Stromal cell of bone marrow (primary cell): ENCODE measurements around the gene ZBTB3.
"Not testable (repeated sequence)": the region's sequence is repeated elsewhere in the genome, so short reads cannot be mapped to it uniquely, and the experiment has no call there.

Source experiments
- DNase-seq: peaks from one replicate; pipeline ENCODE4 v3.0.0-alpha.2; 2012; ENCODE audit warnings: low read depth

Gene ZBTB3

DNA sequence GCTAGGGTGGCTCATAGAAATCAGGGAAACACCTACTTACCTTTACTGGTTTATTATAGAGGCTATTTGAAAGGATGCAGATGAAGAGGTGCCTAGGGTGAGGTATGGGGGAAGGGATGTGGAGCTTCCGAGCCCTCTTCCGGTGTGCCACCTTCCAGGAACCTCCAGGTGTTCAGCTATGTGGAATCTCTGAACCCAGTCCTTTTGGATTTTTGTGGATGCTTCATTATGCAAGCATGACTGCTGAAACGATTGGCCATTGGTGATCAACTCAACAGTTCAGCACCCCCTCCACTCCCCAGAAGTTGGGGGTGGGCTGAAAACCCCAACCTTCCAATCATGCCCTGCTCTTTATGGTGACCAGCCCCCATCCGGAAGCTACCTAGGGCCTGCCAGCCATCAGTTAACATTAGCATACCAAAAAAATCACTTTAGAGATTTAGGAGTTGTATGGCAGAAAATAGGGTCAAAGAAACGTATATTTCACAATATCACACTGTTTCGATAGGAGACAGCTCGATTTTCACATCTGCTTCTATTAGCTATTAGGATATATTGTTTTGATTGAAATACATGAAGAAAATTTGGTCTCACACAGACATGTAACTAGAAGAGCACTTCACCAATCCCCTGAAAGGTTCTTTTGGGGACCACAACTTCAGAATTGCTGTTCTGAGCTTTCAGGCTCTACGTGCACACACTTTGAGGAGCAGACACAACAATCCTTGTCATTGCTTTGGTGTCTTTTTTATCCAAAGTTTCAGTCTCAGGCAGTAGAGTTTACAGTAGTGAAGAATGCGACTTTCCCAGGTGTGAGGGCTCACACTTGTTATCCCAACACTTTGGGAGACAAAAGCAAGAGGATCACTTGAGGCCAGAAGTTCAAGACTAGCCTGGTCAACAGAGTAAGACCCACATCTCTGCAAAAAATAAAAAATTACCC, 4.2 kb upstream of the ZBTB3 start:
- no peak for DNase-seq

DNA sequence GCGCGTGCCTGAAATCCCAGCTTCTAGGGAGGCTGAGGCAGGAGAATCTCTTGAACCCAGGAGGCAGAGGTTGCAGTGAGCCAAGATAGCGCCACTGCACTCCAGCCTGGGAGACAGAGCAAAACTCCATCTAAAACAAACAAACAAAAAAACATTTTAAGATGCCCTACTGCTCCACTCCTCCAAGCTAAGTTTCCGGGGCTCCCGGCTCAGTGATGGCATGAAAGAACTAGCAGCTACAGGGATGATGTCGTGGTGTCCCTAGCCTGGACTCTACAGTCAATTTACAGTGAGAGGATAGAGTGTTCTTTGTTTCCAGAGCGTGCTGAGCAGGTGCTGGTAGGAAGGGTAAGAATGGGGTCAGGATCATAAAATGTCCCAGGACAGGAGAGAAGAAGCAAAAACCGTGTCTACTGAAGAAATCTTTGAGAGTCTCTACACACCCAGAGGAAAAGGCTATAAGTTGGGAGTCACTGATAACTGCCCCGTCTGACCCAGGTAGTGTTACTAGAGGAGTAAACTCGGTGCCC, 1.2 kb upstream of the ZBTB3 start:
- no peak for DNase-seq

DNA sequence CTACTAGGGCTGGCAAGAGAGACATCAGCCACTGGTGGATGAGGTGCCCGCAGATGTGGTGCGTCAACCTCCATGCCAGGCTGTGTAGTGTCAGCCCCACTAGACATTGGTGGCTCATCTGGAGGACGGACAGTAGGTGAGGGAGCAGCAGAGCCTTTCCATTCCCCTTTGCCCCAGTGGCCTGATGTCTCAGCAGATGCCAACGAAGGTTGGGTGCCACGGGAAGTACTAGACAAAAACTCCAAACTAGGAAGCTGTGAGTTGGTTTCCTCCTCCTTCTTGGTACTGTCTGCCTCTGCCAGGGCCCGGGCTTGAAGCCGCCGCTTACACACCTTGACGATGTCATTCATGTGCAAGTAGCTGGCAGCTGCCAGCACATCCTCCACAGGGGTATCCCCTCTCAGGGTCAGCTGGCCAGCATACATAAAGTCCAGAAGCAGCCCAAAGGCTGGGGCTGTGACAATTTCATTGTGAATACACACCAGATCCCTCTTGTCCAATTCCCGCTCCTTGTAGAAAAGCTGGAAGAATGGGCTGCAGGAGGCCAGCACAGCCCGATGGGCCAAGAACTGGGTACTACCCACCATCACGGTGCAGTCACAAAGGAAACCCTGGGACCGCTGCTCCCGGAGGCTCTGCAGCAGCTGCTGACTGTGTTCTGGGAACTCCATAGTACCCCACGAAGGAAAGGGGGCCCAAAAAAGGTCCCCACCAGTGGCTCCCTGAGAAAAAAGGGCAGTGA, 795 bp downstream of the ZBTB3 start:
- no peak for DNase-seq

DNA sequence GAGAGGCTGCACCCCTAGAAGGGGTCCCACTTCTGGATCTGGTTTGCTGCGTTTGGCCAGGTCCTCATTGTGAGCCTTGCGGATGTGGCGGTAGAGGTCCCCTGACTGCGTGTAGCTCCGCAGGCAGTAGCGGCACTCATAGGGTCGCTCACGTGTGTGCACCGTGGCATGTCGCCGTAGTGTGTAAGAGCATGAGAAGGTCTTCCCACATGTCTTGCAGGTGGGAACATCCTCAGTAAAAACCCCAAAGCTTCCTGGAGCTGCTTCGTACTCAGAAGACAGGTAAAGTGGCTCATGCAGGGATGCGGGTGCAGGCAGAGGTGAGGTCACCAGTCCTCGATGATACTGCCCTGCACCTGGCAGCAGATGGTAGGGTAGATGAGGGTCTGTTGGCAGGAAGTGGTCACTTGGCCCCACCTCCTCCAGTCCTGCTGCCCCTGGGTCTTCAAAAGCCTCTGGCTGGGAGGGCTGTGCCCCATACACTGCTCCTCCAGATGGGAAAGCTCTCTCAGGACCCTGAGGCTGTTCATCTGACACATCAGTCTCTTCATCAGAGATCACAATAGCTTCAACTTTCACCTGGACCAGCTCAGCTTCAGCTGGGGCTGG, 1.7 kb downstream of the ZBTB3 start:
- DNase-seq: no peak

DNA sequence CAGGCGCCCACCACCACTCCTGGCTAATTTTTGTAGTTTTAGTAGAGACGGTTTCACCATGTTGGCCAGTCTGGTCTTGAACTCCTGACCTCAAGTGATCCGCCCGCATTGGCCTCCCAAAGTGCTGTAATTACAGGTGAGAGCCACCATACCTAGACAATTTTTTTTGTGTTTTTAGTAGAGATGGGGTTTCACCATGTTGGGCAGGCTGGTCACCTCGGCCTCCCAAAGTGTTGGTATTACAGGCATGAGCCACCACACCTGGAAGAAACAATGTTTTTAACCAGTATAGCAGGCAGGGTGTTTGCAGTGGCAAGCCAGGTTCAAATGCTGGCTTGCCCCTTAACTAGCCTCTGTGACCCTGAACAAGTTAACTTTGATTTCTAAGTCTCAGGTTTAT, 4.0 kb downstream of the ZBTB3 start:
- not testable (repeated sequence) for DNase-seq

DNA sequence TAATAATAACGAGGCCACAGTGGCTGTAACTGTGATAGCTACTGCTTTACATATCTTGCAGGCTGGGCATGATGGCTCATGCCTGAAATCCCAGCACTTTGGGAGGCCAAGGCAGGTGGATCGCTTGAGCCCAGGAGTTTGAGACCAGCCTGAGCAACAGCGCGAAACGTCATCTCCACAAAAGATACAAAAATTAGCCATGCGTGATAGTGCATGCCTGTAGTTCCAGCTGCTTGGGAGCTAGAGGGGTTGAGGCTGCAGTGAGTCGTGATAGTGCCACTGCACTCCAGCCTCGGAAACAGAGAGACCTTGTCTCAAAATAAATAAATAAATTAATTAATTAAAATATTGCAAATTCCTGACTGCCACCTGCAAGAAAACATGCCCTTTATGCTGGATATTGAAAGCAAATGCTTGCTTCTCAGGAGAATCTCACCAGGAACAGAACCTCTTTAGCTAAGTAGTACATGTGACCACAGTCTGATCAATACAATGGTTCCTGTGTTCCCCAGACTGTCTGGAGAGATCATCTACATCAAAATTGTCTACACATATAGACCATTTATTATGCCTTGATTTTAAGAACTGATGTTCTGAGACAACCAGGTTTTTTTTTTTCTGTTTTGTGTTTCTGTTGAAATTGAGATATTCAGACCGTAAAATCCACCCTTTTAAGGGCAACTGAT, 6.3 kb downstream of the ZBTB3 start:
- DNase-seq: no peak

DNA sequence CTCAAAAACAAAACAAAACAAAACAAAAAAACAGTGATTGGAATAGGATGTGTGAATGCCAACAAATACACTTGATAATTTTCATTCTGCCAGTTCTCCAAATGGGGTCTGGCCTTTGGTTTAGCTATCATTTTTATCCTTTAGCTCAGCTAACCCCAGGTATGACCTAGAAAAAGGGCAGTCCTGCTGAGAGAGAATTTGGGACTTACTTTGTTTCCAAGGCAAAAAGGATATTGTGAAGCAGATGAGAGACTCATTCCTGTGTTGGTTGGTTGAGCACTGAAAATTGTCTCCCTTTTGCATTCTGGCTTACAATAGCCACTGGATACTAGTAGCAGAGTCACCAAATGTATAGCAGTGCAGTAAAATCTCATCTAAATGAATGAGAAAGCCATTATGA, 16.8 kb downstream of the ZBTB3 start:
- no peak for DNase-seq

DNA sequence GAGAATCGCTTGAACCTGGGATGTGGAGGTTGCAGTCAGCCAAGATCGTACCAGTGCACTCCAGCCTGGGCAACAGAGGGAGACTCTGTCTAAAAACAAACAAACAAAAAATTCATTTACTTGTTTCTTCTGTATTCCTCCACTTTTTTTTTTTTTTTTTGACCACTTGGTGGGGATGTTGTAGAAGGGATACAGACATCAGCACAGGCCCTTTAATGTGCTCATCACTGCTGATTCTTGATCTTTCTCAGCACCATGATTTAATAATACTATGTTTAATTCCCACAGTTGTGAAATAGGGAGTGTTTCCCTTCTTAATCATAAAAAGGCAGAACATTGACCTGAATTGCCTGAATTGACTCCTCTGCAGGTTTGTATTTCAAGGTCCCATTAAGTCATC, 21.1 kb downstream of the ZBTB3 start:
- DNase-seq: no peak

DNA sequence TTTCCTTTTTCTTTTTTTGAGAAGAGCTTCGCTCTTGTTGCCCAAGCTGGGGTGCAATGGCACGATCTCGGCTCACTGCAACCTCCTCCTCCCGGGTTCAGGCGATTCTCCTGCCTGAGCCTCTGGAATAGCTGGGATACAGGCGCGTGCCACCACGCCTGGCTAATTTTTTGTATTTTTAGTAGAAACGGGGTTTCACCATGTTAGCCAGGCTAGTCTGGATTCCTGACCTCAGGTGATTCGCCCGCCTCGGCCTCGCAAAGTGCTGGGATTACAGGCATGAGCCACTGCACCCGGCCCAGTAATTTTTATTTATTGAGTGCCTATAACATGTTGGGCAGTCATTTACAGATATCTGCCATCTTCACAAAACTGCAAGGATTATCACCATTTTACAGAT, 23.9 kb downstream of the ZBTB3 start:
- DNase-seq: not testable (repeated sequence)

DNA sequence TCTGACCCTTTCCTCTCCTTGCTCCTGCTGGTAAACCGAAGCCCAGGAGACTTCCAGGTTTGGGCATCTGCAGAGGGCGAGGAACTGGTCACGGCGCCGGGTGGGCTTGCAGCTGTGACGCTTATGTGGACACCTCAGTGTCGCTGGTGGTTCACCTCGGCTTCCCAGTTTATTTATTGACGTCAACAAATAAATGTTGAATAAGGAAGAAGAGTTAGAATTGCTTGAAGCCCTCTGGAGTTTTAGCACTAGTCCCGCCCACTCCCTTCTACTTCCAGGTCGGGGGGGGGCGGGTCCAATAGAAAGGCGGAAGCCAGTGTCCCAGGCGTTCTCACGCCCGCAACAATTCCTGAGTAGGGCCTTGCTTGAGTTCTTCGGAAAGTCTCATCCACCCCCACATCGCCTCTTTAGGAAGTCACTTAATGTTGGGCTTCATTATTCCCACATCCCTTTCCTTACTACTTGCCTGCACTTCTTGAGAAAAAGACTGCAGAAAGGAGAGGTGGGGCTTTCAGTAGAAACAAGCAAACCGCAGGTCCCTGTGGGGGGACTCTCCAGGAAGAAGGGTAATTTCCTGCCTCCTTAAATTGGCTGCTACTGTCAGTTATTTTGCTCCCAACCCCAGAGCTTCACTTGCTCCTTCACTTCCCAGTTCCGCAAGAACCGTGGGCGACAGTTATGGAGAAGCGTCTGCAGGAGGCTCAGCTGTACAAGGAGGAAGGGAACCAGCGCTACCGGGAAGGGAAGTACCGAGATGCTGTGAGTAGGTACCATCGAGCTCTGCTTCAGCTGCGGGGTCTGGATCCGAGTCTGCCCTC, 25.6 kb downstream of the ZBTB3 start, which contains the start of gene TTC9C:
Gene TTC9C, plus strand, starts transcription at position 316 of the 818 bp plus-strand sequence. Its CDS starts 363 bp downstream, at position 679.
- DNase-seq: peak; percentile 85

DNA sequence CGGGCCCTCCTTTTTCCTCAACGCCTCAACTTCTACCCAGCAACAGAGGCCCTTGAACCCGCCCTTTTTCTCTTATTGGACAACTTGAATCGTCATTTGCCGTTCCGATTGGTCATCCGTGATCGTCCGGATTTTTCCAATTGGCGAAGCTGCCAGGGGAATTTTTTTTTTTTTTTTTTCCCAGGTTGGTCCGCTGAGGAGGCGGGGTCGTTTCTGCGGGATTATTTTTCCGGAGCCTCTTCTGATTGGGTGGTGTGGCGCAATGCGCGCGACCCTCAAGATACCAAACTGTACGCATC, 26.1 kb downstream of the ZBTB3 start:
- peak; percentile 97 for DNase-seq

DNA sequence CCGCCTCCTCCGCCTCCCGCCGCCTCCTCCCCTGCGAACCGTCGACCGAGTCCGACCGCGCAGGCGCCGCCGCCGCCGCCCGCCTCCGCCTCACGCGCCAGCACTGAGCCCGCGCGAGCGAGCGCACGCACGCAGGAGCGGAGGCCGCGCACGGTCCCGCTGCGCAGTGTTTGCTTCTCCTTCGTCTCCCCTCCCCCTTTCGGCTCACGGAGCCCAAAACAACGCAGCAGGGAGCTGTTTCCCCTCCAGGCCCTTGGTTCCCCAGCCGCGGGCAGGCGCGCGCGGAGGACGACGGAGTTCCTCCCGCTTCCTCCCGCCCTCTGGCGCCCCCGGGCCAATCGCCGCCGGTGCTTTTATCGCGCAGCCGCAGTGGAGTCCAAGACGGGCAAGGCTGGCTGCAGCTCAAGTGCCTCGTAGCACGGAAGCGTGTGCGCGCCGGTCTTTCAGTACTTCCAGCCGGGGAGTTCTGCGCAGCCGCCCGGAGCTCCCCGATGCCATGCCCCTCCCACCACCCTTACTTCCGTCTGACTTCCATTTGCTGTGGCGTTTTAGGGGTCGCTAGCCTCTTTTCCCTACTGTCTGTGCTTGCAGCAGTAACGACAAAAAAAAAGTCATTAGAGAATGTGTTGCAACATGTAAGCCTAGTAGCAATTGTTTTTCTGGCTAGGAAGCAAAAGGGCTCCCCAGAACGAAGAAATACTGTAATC, 26.6 kb downstream of the ZBTB3 start, which contains the start of gene HNRNPUL2:
Gene HNRNPUL2, minus strand, starts transcription at position 293 of the 707 bp plus-strand sequence. CDS start 301 bp downstream, outside the sequence.
- peak; percentile 97 for DNase-seq

DNA sequence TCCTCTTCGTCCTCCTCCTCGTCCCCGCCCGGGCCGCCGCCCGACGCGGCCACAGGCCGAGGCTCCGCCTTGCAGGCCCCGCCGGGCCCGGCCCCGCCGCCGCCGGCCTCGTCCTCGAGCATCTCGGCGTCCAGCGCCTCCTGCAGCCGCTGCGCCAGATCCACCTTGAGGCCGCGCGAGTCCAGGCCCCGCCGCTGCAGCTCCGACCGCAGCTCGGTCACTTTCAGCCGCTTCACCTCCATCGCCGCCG, 27.1 kb downstream of the ZBTB3 start:
- no peak for DNase-seq

DNA sequence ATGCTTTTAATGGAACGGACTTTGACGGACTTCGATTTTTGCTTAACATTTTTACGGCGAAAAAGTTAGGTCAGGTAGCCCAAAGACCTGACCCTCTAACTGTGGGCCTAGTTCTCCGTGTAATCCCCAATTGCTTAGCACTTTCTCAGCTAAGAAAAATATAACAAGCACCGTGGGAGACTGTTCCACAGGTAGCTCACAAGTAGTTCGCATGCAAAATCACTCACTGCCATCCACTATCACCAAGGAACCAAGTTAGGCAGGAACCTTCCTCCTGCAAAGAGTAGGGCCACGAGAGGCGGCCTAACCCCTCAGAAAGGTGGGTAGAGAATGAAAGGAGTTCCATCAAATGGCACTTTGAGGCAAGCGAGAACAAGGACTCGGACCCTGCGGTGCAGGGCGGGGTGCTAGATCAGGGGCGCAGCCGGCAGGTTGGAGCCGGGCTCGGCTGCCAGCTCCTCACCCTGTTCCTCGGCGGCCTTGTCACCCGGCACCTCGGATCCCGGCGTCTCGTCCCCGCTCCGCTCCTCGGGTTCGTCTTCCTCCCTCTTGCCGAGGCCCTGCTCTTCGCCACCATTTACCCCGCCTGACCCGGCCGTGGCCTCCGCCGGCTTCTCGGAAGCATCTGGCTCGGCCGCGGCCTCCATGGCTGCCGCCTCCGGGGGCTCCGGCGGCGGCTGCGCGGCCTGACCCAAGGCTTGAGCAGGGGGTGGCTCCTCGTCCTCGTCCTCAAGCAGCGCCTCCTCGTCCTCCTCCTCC, 27.6 kb downstream of the ZBTB3 start:
- DNase-seq: no peak

DNA sequence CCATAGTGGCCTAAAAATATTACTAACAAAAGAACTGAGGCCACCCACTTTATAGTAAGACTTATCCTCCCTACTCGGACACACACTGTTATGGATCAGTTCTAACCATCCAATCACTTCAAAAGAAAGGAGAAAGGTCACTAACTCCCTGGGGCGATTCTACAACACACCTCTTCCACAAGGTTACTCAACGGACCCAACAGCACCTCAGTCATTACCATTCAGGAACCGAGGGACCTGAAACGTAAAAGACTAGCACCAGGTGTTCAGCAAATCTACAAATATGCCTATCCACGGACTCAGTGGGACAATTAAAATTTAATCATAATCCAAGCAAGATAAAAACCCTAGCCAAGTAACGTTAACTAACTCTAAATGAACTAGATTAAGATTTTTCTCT, 28.3 kb downstream of the ZBTB3 start:
- DNase-seq: no peak

DNA sequence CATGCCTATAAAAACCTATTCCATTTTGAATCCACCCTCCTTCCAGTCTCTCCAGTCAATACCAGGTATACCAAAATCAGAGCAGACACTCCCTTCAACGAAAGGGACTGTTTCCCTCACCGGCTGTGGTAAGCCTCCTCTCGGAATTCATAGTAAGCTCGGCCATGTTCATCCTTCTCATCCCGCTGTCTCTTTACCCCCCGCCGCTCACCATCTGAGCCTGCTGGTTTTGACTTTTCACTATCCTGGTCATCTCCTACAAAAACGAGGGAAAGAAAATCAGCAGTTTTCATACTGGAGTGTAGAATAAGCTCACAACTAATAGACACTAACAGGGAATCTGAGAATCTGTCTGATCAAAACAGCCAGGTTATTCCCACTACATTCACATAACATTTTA, 29.8 kb downstream of the ZBTB3 start:
- DNase-seq: no peak

DNA sequence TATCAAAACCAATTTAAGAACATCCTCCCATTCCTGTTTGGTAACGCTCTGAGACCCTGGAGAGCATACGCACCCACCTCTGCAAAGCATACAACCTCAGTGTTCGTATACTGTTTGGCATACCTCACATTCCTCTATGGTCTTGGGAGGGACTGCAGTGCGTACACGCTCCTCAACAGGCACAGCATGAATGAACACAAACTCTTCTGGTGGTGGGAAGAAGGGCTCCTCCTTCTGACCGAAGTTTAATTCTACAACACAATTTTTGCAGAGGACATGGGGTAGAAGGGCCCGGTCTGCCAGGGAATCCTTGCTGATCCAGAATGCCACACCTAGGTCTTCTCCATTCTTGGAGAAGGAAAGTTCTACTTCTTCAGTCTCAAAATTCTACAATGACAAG, 32.0 kb downstream of the ZBTB3 start:
- no peak for DNase-seq

DNA sequence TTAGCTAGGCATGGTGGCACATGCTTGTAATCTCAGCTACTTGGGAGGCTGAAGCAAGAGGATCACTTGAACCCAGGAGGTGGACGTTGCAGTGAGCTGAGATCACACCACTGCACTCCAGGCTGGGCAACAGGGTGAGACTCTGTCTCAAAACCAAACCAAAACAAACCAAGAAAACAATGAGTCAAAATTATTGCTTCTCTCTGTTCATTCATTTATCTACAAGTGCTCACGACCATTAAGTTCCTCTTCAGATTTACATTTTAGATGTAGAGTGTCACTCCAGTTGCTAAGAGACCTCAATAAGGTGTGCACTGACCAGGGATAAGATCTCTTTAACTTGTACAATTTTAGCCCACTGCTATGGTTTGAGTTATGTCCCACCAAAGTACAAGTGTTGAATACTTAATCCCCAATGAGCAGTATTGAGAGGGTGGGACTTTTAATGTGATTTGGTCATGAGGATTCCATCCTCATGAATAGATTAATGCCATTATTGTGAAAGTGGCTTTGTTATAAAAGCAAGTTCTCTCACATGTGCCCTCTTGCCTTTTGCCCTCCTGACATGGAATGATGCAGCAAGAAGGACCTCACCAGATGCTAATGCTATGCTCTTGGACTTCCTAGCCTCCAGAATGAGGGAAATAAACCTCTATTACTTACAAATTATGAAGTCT, 34.5 kb downstream of the ZBTB3 start:
- DNase-seq: no peak

DNA sequence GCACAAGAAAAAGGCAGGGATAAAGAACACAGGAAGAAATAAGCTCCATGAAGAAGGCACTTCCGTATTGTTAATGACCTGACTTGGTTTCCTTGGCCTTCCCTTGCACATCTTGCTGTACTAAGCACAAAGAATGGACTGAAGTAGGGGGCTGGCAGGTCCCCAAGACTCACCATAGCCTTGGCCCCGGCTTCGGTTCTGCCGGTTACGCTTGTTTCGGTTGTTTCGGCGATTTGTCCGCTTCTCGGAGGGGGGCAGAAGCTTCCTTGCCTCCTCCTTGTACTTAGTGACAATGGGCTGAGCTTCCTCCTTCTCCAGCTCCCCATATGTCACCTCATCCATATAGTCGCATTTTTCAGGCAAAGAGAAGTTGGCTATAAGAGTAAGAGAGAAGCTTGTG, 37.1 kb downstream of the ZBTB3 start:
- no peak for DNase-seq
